IPS-NIHi7 (cell line): Measurements from ENCODE around the gene AMBP.
A peak's percentile ranks its signal among the peaks of the same experiment; 100 is the strongest.
"Not testable (repeated sequence)": the region's sequence is repeated elsewhere in the genome, so short reads cannot be mapped to it uniquely, and the experiment has no call there.

Experiments
- DNase-seq: peaks from one replicate; pipeline ENCODE4 v3.0.0; 2012; ENCODE audit warnings: mixed read lengths; ENCODE audit errors: extremely low spot score

AMBP gene

DNA sequence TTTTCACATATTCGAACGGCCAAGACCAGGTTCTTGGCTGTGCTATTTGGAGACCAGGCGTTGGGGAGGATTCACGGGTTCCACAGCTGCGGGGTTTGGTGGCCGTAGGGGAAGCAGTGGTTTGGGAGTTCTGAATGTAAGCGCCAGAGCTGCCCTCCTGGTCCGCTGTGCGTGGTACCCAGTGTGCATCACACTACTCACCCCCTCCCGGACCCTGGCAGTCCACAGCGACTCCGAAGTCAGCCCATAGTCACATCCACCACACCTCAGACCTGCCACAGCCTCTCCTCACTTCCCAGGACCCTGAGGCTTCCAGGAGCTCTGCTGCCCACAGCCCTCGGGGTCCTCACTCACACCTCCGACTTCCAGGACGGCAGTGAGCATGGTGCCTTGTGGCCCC lies 26.8 kb downstream of the AMBP start:
- DNase-seq, result no peak

DNA sequence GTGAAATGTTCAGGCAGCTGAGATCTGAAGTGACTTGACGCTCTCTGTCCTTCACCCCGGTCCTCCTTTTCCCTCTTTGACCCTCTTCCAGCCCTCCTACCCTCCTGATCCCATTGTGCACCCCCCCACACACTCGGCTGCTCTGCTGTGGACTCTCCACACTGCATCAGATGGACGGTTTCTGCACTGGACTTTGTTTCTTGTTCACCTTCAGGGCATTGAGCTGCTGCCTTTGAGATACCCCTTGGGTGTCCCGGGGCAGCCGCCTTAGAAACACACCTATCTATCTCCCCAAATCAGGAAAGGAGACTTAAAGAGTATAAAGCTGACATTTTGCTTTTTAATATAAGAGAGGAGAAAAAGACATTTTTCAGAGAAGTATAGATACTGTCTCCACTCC lies 27.5 kb downstream of the AMBP start:
- DNase-seq, result no peak

DNA sequence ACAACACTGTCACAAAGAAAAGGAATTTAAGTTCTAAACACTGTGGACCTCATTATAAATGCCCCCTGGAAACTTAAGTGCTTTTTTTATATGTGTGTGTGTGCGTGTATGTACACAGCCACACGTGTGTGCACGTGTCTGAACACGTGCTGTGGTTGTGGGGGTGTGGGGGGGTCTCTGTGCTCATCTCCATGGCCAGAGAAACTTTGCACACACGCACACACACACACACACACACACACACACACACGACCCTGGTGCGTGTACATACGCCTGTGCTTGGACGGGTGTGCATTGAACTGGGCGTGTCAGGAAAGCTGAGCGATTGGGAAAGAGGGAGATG lies 27.9 kb downstream of the AMBP start:
- no peak for DNase-seq

DNA sequence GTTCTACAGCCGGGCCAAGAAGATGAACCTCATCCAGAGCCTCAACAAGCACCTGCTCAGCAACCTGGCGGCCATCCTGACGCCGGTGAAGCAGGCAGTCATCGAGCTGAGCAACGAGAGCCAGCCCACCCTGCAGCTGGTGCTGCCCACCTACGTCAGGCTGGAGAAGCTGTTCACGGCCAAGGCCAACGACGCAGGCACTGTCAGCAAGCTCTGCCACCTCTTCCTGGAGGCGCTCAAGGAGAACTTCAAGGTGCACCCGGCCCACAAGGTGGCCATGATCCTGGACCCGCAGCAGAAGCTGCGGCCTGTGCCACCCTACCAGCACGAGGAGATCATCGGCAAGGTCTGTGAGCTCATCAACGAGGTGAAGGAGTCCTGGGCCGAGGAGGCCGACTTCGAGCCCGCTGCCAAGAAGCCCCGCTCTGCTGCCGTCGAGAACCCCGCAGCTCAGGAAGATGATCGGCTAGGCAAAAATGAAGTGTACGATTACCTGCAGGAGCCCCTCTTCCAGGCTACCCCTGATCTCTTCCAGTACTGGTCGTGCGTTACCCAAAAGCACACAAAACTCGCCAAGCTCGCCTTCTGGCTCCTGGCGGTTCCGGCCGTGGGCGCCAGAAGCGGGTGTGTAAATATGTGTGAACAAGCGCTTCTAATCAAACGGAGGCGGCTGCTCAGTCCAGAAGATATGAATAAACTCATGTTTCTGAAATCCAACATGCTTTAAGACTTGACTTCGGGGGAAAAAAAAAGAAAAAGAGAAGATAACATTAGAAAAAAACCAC lies 28.5 kb downstream of the AMBP start:
- DNase-seq, result no peak

- no peak for DNase-seq
Measured at GRCh38 chr9:114048533-114049415, 29.3 kb downstream of the AMBP start.

DNA sequence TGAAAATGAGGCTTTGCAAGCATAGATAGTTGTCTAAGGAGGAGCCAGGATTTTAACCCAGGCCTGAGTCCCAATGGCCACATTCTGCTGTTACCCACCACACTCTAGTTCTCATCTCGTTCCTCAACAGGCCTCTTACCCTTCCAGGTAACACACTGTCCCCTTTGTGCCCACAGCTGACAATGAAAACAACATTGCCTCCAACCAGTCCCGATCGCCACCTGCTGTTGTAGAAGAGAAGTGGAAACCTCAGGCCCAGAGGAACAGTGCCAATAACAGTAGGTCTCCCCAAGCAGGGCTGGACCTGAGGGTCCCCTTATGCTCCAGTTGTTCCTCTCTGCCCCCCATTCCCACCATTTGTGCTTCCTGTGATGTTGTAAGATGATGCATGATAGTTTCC lies 30.4 kb downstream of the AMBP start:
- DNase-seq, result peak; percentile 63

GRCh38 chr9:114046875-114047274 lies 31.2 kb downstream of the AMBP start:
- DNase-seq, result no peak

DNA sequence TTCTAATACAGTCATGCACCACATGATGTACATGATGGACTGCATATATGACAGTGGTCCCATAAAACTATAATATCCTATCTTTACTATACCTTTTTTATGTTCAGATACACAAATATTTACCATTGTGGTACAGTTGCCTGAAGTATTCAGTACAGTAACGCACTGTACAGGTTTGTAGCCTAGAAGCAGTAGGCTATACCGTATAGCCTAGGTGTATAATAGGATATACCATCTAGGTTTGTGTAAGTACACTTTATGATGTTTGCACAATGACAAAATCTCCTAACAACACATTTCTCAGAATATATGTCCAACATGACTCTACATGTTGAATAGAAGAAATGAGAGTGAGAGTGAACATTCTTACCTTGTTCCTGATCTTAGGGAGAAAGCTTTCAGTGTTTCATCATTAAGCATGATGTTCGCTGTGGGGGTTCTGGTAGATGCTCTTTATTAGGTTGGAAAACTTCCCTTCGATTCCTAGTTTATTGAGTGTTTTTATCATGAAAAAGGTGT lies 31.8 kb downstream of the AMBP start:
- DNase-seq, result no peak

GRCh38 chr9:114043660-114044059 lies 34.4 kb downstream of the AMBP start:
- not testable (repeated sequence) for DNase-seq

DNA sequence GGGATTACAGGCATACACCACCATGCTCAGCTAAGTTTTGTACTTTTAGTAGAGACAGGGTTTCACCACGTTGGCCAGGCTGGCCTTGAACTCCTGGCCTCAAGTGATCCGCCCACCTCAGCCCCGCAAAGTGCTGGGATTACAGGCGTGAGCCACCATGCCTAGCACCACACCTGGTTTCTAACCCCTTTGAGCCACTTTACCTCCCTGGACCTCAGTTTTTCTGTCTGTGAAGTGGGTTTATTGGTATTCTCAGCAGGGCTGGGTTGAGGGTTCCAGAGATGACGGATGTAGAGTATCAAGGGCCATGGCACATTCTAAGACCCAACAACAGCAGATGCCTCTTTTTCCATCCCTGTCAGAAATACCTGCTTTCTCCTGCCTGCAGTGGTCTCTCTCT lies 38.6 kb downstream of the AMBP start:
- DNase-seq, result no peak

GRCh38 chr9:114038724-114039313 lies 39.3 kb downstream of the AMBP start:
- DNase-seq, result no peak

GRCh38 chr9:114037961-114038723 lies 40.0 kb downstream of the AMBP start:
- peak; percentile 72 for DNase-seq

DNA sequence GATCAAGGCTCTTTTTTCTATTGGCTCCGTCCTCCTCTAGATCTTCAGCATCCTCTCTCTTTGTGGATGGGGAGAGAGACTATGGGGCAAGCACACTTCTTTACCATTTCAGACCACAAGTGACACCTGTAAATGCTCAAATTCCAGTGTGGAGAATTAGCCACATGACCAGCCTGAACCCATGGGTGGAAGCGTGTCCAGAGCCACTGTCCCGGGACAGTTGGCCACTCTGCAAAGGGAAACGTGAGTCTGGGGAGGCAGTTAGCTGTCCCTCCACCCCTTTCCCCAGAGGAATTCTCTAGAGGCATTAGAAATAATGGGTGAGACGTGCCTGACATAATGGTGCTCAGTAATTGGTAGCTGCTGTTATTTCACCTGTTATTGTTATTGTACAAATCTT lies 40.9 kb downstream of the AMBP start:
- DNase-seq, result no peak

GRCh38 chr9:114035845-114036801 lies 42.0 kb downstream of the AMBP start:
- DNase-seq, result no peak

- DNase-seq, result no peak
Measured at GRCh38 chr9:114035221-114035844, 42.8 kb downstream of the AMBP start.

DNA sequence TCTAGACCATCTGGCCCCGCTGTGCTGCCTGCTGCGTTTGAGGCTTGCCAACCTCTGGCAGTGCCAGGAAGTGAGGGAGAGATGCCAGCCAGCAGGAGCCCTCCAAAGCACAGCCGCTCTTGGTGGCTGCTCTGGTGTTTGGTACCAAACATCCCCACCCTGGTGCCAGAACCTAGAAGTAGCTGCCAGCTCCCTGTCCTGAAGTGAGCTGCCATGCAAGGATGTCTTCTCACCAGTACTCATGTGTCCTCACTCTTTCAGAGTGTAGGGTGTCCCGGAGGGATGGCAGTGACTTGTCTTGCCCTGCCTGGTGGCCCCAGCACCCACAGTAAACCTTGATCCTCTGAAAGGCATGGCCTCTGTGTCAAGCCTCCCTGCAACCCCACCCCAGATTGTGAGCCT lies 43.4 kb downstream of the AMBP start:
- no peak for DNase-seq

DNA sequence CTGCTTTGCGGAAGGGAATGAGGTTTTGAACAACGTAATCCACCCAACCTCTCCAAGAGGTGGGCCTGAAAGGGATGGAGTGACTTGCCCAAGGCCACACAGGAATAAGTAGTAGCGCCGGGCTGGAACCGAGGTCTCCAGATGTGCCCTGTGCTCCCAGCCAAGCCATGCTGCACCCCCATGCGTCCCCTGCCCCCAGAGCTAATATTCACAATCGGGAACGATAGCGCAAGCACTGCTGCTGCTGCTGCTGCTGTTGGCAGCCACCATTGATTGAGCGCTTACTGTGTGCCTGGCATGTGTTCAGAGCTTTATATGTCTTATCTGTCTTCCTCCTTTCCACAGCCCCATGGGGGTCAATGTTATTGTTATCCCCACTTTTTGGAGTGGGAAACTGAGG lies 43.9 kb downstream of the AMBP start:
- no peak for DNase-seq

DNA sequence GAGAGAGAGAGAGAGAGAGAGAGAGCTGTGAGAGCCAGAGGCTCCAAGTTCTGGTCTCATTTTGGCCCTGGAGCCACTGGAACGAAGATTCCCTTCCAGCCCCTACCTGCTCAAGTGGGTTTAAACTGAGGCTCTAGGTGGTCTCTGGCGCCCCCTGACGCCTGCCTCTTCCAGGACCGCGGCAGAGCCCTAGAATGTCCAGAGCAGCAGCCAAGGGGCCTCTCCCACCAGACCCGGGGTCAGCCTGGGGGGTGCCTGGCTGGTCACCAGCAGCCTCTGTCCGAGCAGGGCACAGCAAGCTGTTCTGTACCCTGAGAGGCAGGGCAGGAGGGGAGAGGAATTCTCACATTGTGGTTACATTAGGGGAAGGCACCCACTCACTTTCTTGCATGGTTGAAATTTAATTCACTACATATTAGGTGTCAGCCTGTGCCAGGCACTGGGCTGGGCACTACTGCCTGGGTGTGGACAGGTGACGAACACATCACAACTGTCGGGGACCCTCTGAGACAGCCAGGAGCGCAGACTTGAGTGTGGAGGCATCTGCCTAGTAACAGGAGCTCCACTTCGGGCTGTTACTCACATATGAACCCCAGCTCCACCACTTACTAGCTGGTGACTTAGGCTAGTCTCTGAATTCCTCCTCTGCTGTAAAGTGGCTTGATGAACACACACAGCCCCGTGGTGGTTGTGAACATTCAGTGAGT lies 44.5 kb downstream of the AMBP start:
- peak; percentile 86 for DNase-seq
